Measurements from ENCODE around the gene ZNF778. TPM values are rescaled to one million over a fixed set of nuclear protein-coding genes. Genes with fewer than 3 reads are reported as not detected.

ZNF778 gene
- total and polyA plus RNA-seq, 2 of the 13 experiments (the other 11 are each of a cell fraction or from before 2014, with no cell fraction given), result 3.8 to 7.2 TPM

DNA sequence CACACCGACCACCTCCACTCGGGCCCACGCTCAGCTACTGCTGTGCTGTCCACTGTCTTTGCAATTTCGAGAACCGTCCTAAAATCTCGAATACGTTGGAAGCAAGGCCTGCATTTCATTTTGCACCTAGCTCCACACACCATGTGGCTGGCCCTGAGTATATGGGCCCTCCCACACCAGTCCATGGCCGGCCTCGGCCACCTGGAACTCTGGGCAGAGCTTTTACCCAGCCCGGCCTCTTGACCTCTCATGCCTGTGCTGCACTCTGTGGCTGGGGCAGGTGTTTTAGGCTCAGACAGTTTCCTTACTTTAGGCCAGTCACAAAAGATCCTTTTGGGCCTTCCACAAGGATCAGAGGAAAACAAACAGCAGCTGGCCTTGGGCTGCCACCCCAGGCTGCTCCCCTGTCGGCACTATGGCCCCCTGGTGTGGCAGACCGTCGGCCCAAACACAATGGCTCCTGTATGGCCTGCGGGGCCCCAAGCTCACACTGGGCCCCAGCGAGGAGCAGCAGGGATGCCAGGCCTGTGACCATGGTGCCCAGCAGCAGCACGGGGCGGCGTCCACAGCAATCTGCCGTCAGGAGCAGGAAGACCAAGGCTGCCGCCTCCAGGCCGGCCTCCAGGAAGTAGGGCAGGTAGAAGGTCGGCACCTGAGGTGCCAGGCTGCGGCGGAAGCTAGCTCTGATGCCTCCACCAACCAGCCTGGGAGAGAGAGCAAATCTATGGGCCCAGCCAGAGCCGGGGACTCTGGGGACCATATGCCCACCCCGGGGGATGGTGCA, 19.7 kb upstream of the ZNF778 start (continued):
- TF ChIP-seq, protein P1, sequence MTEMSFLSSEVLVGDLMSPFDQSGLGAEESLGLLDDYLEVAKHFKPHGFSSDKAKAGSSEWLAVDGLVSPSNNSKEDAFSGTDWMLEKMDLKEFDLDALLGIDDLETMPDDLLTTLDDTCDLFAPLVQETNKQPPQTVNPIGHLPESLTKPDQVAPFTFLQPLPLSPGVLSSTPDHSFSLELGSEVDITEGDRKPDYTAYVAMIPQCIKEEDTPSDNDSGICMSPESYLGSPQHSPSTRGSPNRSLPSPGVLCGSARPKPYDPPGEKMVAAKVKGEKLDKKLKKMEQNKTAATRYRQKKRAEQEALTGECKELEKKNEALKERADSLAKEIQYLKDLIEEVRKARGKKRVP (CRISPR knock-in tag; IDR thresholded peaks at IDR 0.05), result peak in 1 of 2 experiments; percentile 35; a peak in 2 of 4 replicates
- TF ChIP-seq SRSF4 (IDR thresholded peaks at IDR 0.05; ENCODE audit: low read depth, low read length, poor library complexity, severe bottlenecking), result no peak
- no peak for TF ChIP-seq SCMH1 (CRISPR knock-in tag; IDR thresholded peaks at IDR 0.05; ENCODE audit: borderline replicate concordance)
- TF ChIP-seq ZFP36L1 (CRISPR knock-in tag; IDR thresholded peaks at IDR 0.05), result no peak
- TF ChIP-seq, protein P2, sequence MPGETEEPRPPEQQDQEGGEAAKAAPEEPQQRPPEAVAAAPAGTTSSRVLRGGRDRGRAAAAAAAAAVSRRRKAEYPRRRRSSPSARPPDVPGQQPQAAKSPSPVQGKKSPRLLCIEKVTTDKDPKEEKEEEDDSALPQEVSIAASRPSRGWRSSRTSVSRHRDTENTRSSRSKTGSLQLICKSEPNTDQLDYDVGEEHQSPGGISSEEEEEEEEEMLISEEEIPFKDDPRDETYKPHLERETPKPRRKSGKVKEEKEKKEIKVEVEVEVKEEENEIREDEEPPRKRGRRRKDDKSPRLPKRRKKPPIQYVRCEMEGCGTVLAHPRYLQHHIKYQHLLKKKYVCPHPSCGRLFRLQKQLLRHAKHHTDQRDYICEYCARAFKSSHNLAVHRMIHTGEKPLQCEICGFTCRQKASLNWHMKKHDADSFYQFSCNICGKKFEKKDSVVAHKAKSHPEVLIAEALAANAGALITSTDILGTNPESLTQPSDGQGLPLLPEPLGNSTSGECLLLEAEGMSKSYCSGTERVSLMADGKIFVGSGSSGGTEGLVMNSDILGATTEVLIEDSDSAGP (CRISPR knock-in tag; IDR thresholded peaks at IDR 0.05; ENCODE audit: borderline replicate concordance), result peak; percentile 88; the same call in 1 of the 2 replicates
- TF ChIP-seq SALL2 (CRISPR knock-in tag; IDR thresholded peaks at IDR 0.05), result peak; percentile 69; the same call in 1 of the 2 replicates
- TF ChIP-seq NR2F1 (CRISPR knock-in tag; IDR thresholded peaks at IDR 0.05), result peak; percentile 92 to 99
- TF ChIP-seq, protein P3, sequence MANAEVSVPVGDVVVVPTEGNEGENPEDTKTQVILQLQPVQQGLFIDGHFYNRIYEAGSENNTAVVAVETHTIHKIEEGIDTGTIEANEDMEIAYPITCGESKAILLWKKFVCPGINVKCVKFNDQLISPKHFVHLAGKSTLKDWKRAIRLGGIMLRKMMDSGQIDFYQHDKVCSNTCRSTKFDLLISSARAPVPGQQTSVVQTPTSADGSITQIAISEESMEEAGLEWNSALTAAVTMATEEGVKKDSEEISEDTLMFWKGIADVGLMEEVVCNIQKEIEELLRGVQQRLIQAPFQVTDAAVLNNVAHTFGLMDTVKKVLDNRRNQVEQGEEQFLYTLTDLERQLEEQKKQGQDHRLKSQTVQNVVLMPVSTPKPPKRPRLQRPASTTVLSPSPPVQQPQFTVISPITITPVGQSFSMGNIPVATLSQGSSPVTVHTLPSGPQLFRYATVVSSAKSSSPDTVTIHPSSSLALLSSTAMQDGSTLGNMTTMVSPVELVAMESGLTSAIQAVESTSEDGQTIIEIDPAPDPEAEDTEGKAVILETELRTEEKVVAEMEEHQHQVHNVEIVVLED (CRISPR knock-in tag; IDR thresholded peaks at IDR 0.05; ENCODE audit: borderline replicate concordance), result no peak; the same call in 1 of the 2 replicates
- TF ChIP-seq HNRNPL (IDR thresholded peaks at IDR 0.05; ENCODE audit: low read depth, low read length), result peak; percentile 100
- TF ChIP-seq, protein P4, sequence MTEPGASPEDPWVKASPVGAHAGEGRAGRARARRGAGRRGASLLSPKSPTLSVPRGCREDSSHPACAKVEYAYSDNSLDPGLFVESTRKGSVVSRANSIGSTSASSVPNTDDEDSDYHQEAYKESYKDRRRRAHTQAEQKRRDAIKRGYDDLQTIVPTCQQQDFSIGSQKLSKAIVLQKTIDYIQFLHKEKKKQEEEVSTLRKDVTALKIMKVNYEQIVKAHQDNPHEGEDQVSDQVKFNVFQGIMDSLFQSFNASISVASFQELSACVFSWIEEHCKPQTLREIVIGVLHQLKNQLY (CRISPR knock-in tag; IDR thresholded peaks at IDR 0.05), result peak; percentile 62; the same call in 1 of the 2 replicates
- no peak for TF ChIP-seq PCBP2 (optimal IDR thresholded peaks at IDR 0.05; ENCODE audit: low read depth, low read length, poor library complexity, severe bottlenecking)
- peak; percentile 26; the same call in 1 of the 2 replicates for TF ChIP-seq RNF2 (conservative IDR thresholded peaks at IDR 0.05; ENCODE audit: low read depth)
- peak; percentile 48 for TF ChIP-seq TGIF2 (CRISPR knock-in tag; IDR thresholded peaks at IDR 0.05)
- TF ChIP-seq ZNF138 (CRISPR knock-in tag; IDR thresholded peaks at IDR 0.05; ENCODE audit: low read depth), result no peak
- TF ChIP-seq GATAD1 (CRISPR knock-in tag; IDR thresholded peaks at IDR 0.05), result peak; percentile 71
- TF ChIP-seq ZNF234 (CRISPR knock-in tag; conservative IDR thresholded peaks at IDR 0.05), result no peak
- TF ChIP-seq ZNF251 (CRISPR knock-in tag; IDR thresholded peaks at IDR 0.05), result no peak
- no peak for TF ChIP-seq ZFP36L2 (CRISPR knock-in tag; IDR thresholded peaks at IDR 0.05)
- TF ChIP-seq HOXA5 (CRISPR knock-in tag; IDR thresholded peaks at IDR 0.05), result peak; percentile 74

All from HepG2 (cell line).